GM18873 (cell line): ENCODE measurements around the gene NEDD4L.

Experiments
- ATAC-seq: cut with Tn5 transposase; IDR thresholded peaks from one replicate; pipeline ENCODE4 v1.9.1; 2021; ENCODE audit warnings: mild to moderate bottlenecking, moderate library complexity, moderate number of reproducible peaks; ENCODE audit not compliant: unreplicated experiment, low FRiP score

NEDD4L gene

DNA sequence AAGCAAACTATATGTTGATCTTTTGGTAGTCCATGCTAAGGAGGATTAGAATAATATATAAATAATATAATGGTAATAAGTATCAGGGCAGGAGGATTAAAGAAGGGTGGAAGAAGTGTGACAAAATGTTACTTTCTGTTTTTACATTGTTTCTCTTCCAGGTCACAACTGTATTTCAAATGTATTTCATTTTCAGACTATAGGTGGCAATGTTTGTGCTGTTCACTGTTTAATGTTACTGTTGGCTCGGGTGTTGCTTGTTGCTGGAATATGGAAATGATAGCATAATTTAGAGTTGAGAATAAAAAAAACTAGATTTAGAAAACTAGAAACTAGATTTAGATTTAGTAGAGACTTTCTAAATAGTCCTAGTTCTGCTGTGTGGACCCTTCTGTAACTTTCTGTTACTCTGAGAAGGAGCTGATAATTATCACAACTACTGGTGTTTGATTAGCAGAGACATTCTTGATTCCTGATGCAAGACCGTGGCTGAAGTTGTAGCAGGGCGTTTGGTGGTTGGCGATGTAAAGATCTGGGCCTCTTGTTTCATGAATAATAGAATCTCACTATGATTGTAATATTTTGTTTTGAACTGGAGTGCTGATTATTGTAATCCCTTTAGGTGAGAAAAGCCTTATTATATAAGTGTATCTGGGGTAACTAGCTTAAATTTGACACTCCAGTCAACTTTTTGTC, 7.9 kb downstream of the NEDD4L start:
- ATAC-seq = no peak

DNA sequence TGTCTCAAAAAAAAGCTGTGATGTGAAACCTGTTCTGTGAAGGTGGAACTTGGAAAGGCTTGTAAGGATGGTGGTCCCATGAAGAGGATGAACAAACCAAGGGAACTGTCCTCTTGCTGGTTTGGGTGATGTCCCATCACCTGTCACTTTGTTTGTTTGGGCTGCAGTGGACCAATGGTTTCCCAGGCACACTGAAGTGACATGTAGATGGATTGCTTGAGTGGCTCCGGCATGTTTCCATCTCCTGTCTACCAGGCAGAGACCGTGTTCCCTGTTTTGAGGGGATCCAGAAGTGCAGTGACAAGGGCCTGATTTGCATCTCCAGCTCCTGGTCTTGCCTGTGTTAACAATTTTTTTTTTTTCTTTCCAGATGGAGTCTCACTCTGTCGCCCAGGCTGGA, 8.9 kb downstream of the NEDD4L start:
- no peak for ATAC-seq

DNA sequence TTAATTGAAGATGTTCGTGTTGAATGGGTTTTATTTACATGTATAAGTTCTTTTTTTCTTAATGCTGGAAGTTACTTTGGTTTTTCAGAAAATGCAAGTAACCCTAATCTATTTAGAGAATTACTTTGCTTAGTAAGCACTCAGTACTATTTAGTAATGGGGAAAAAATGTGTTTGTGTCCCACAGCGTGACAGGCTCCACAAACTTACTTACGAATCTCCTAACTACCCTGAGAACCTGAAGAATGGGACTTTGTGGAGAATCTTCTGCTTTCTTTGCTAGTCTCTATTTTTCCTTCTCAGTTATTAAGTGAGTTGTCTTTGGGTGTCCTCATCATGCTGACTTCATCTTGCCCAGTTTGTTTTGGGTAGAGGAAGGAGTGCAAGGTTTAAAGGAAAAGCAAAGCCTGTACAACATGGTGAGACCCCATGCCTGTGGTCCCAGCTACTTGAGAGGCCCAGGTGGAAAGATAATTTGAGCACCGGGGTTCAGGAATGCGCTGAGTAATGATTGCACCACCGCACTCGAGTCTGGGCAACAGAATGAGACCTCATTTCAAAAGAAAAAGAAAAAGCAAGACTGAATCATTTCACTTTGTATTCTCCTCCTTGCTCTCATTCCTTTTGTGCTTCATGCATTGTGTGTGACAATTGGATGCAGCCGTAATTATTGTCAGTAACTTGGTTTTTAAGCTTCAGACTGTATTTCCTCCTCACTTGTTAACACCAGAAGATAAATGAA, 10.2 kb downstream of the NEDD4L start:
- ATAC-seq = no peak

DNA sequence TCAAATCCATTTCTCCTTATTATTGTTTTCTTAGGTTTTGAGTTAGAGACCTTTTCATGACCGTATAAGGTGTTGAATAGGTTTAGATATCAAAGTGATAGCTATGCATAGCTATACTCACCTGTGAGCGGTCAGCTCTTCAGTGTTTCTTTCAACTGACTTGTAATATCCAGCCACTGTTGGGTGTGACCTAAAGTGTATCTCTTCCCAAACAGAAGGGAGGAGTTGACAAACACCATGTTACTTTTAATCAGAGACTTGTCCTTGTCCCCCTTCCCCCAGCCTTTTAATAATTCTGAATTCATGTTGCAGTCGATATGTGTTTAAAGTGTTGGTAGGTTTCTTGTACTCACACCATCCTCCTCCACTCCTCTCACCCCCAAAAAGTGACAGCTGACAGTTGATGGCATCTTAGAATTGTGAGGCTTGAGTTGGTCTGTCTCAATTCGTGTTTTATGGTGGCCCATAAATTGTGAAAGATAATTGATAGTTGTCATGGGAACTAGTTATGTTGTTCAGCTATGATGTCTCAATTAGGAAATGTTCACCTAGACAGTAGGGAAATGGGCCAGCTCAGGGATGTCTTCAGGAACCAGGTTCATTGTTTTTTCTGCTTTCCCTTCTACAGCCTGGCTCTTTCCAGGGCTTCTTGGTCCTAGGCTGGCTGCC, 12.0 kb downstream of the NEDD4L start:
- ATAC-seq = no peak

GRCh38 chr18:58056852-58057251, 12.8 kb downstream of the NEDD4L start:
- ATAC-seq = no peak

GRCh38 chr18:58057291-58057965, 13.4 kb downstream of the NEDD4L start:
- no peak for ATAC-seq

- ATAC-seq = no peak
These were observed 14.7 kb downstream of the NEDD4L start for GRCh38 chr18:58058720-58059119.

DNA sequence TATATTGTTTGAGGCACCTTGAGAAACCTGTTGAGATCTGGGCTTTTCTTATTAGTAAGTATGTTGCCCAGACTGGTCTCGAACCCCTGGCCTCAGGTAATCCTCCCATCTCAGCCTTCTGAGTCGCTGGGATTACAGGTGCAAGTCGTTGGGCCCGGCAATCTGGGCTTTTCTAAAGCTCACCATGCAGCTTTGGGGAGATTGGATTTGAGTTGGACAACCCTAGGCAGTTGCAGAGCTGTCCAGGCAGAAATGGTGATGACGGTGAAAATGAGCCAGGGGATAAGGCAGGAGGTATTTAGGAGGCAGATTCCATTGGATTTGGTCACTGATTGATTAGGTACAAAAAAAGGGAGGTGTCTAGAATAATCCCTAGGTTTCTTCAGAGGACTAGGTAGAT, 16.2 kb downstream of the NEDD4L start:
- ATAC-seq = no peak

DNA sequence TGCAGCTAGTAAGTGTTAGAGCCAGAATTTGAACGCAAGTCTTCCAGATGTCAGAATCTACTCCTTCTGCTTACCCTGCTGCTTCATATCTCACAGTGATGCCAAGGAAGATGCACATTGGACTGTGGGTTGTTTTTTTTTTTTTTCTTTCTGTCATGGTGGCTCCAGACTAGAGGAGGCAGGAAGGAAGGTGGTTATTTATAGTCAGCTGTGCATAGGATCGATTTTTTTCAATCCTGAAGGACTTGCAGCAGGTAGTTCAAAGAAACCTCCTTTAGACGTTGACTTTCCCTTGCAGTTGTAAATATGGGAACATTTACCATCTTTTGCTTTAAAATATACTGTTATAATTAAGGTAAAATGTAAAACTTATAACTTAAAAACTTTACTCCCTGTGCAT, 17.3 kb downstream of the NEDD4L start:
- ATAC-seq = no peak

DNA sequence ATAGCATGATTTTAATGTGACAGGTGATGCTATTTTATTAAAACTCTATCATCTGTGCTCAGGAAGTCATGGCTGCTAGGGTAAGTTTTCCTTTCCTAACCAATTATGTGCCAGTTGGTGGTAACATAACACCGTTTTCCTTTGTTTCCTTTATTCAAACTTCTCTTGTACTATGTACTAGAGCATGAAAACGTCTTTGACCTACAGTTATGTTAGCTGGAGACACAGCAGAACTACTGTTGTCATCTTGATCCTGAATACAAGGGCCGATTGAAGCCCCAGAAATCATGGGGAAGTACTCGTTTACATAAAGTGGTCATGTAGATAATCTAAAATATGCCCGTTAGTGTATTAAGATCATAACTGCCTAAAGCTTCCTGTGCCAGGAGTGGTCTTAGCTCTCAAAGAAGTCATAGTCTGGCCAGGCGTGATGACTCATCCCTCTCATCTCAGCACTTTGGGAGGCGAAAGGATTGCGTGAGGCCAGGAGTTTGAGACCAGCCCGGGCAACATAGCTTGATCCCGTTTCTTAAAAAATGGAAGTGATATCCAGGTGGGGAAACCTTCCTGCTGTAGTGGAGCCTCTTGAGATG, 20.5 kb downstream of the NEDD4L start:
- no peak for ATAC-seq

GRCh38 chr18:58065956-58066355, 21.9 kb downstream of the NEDD4L start:
- no peak for ATAC-seq

DNA sequence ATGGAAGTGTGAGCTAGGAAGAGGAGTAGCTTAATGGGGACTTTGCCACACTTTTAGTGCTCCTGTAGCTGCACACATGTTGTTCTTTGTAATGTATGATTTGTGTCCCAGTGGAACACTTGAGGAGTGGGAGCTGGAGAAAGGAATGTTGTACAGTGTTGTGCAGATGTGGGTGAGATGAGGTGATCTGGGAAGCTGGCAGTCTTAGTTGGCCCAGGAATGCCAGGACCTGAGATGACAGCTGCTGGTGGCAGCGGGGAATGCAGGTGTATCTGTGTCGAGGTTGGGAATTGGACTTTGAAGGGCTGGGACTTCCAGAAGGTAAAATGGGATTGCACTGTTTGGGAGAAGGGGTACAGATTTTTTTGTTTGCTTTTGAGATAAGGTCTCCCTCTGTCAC, 23.6 kb downstream of the NEDD4L start:
- ATAC-seq = no peak

GRCh38 chr18:58069099-58069498, 25.1 kb downstream of the NEDD4L start:
- ATAC-seq = no peak

DNA sequence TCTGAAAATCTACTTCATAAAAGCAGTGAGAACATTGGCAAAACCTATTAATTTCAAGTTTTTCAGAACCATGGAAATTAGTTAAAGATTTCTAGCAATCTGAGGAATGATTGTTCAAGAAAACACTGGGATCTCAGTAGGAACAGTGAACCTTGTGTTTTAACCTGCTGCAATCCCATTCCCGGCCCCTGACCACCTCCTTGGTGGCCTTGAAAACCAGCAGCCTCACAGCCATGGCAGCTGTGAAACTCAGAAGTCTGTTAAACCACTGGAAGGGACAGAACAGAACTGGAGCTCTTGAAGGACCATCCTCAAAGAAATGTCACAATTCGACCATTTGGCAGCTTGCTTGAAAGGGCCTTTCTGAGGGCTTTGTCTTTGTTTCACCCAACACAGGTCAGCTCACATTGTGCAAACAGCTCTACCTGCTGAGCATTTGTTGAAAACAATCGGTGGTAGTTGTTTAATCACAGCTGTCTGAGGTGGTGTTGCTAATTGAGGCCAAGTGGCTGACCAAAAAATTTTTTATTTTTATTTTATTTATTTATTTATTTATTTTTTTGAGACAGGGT, 25.8 kb downstream of the NEDD4L start:
- no peak for ATAC-seq

GRCh38 chr18:58076052-58076451, 32.0 kb downstream of the NEDD4L start:
- ATAC-seq = no peak

GRCh38 chr18:58077329-58077728, 33.3 kb downstream of the NEDD4L start:
- no peak for ATAC-seq

- no peak for ATAC-seq
These were observed 35.0 kb downstream of the NEDD4L start for GRCh38 chr18:58078889-58079573.

DNA sequence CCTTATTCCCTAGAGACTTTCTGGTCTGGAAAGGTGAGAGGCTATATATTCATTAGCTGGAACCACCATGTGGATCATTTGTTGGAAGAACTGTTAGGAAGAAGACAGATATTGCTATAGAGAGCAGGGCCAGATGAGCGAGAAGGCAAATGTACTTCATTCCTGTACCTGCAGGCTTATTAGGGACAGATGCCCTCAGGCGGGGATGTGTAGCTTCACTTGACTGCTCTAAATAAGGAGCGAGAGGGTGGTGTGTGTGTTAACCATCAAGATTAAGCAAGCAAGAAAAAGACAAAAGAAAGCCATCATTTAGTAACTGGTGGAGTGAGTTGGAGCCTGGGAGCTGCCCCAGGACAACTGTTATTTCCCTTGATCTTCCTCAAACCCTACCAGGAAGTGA, 36.4 kb downstream of the NEDD4L start:
- no peak for ATAC-seq

GRCh38 chr18:58087928-58088690, 44.1 kb downstream of the NEDD4L start:
- no peak for ATAC-seq
